DOHH2 (cell line): ENCODE results near the gene TMEM214.

Experiments used
- H3F3A ChIP-seq: fragments of 200-600 bp; sonication (generic), shearing (Covaris generic); 2 replicates; pipeline ENCODE4 v1.6.0; 2016; ENCODE audit warnings: antibody characterized with exemption, mild to moderate bottlenecking; ENCODE audit not compliant: control insufficient read depth, insufficient read depth
- H3K27ac ChIP-seq: fragments of 200-600 bp; sonication (generic); 2 replicates; pipeline ENCODE4 v1.5.1; 2014; ENCODE audit warnings: low read depth, mild to moderate bottlenecking, low read length, moderate library complexity
- H3K27me3 ChIP-seq: fragments of 200-600 bp; sonication (generic); 2 replicates; pipeline ENCODE4 v1.6.1; 2014; ENCODE audit warnings: mild to moderate bottlenecking, low read length, mixed read lengths; ENCODE audit not compliant: control insufficient read depth
- H3K36me3 ChIP-seq: fragments of 200-600 bp; sonication (generic); 2 replicates; pipeline ENCODE4 v1.6.1; 2014; ENCODE audit warnings: mild to moderate bottlenecking, low read length, moderate library complexity, mixed read lengths; ENCODE audit not compliant: control insufficient read depth
- H3K4me1 ChIP-seq: fragments of 200-600 bp; sonication (generic); 2 replicates; pipeline ENCODE4 v1.6.1; 2014; ENCODE audit warnings: mild to moderate bottlenecking, low read length, mixed read lengths; ENCODE audit not compliant: control insufficient read depth
- H3K4me2 ChIP-seq: fragments of 200-600 bp; sonication (generic); 2 replicates; pipeline ENCODE4 v1.6.0; 2014; ENCODE audit warnings: mild to moderate bottlenecking, low read length, moderate library complexity
- H3K4me3 ChIP-seq: fragments of 200-600 bp; sonication (generic); 2 replicates; pipeline ENCODE4 v1.5.1; 2014; ENCODE audit warnings: mild to moderate bottlenecking, low read length, mixed read lengths
- H3K79me2 ChIP-seq: fragments of 200-600 bp; sonication (generic); 2 replicates; pipeline ENCODE4 v1.6.1; 2014; ENCODE audit warnings: mild to moderate bottlenecking, low read length, mixed read lengths; ENCODE audit not compliant: control insufficient read depth
- H3K9me2 ChIP-seq: fragments of 200-600 bp; sonication (generic); replicated peaks from 2 replicates; pipeline ENCODE4 v1.6.1; 2014; ENCODE audit warnings: mild to moderate bottlenecking, low read length, mixed read lengths; ENCODE audit not compliant: control insufficient read depth
- H3K9me3 ChIP-seq: fragments of 200-600 bp; sonication (generic); 2 replicates; pipeline ENCODE4 v1.6.1; 2014; ENCODE audit warnings: antibody characterized with exemption, low read length, mixed read lengths; ENCODE audit not compliant: control insufficient read depth, insufficient read depth
- H4K20me1 ChIP-seq: fragments of 200-600 bp; sonication (generic); 2 replicates; pipeline ENCODE4 v1.6.0; 2014; ENCODE audit warnings: low read depth, mild to moderate bottlenecking, antibody characterized with exemption, low read length, moderate library complexity; ENCODE audit not compliant: control insufficient read depth, insufficient read depth
- CTCF ChIP-seq: fragments of 200-600 bp; sonication (generic); IDR thresholded peaks from one replicate; pipeline ENCODE4 v1.5.1; 2014; ENCODE audit warnings: antibody characterized with exemption, mild to moderate bottlenecking, low read depth, low read length; ENCODE audit not compliant: poor library complexity, severe bottlenecking
- EZH2phosphoT487 ChIP-seq: fragments of 200-600 bp; sonication (generic); IDR thresholded peaks from 2 replicates; pipeline ENCODE4 v1.6.1; 2017; ENCODE audit warnings: borderline replicate concordance, mild to moderate bottlenecking, antibody characterized with exemption, low read length, moderate library complexity, mixed read lengths

The TMEM214 gene

GRCh38 chr2:27039871-27040270 is 7.1 kb downstream of the TMEM214 start:
- no peaks in the 10 kb centered on the region for H3K9me3 ChIP-seq
- H3K27ac ChIP-seq = no peak overlapping the region
- peaks cover 6% of the 10 kb centered on the region for H3K79me2 ChIP-seq
- no peaks in the 10 kb centered on the region for H3K9me2 ChIP-seq
- H3K4me3 ChIP-seq = no peak overlapping the region
- peaks cover 77% of the 10 kb centered on the region for H3K36me3 ChIP-seq
- TF ChIP-seq CTCF (no peak), EZH2phosphoT487 (no peak)
- H3F3A ChIP-seq = peaks cover 6% of the 10 kb centered on the region; the same call in 1 of the 2 replicates
- H3K4me1 ChIP-seq = peaks cover 24% of the 10 kb centered on the region
- H3K27me3 ChIP-seq = no peaks in the 10 kb centered on the region
- no peaks in the 10 kb centered on the region for H4K20me1 ChIP-seq
- no peak overlapping the region for H3K4me2 ChIP-seq

GRCh38 chr2:27040282-27040681 is 7.5 kb downstream of the TMEM214 start:
- no peaks in the 10 kb centered on the region for H3K9me3 ChIP-seq
- H3K9me2 ChIP-seq = no peaks in the 10 kb centered on the region
- no peaks in the 10 kb centered on the region for H4K20me1 ChIP-seq
- peaks cover 73% of the 10 kb centered on the region for H3K36me3 ChIP-seq
- H3K4me3 ChIP-seq = no peak overlapping the region
- H3K4me2 ChIP-seq = no peak overlapping the region
- no peak overlapping the region for H3K27ac ChIP-seq
- no peaks in the 10 kb centered on the region for H3K27me3 ChIP-seq
- TF ChIP-seq EZH2phosphoT487 (no peak), CTCF (no peak)
- peaks cover 8% of the 10 kb centered on the region for H3F3A ChIP-seq
- H3K79me2 ChIP-seq = peaks cover 2% of the 10 kb centered on the region; the same call in 1 of the 2 replicates
- H3K4me1 ChIP-seq = peaks cover 24% of the 10 kb centered on the region

- Histone ChIP-seq H3K9me2 (no peaks in the 10 kb centered on the region), H3K27me3 (no peaks in the 10 kb centered on the region), H4K20me1 (no peaks in the 10 kb centered on the region), H3K4me3 (0 out of 2 replicates have a peak overlapping the region, but pooled peaks have one; percentile 11), H3K79me2 (no peaks in the 10 kb centered on the region), H3K4me2 (peak overlapping the region; percentile 38), H3K36me3 (peaks cover 58% of the 10 kb centered on the region), H3K9me3 (no peaks in the 10 kb centered on the region), H3K4me1 (peaks cover 24% of the 10 kb centered on the region), H3F3A (peaks cover 11% of the 10 kb centered on the region), H3K27ac (peak overlapping the region; percentile 52)
- TF ChIP-seq CTCF (no peak), EZH2phosphoT487 (no peak)
These were observed 9.0 kb downstream of the TMEM214 start for GRCh38 chr2:27041752-27042151.
